Measurements from ENCODE around the gene ERCC3.
A peak's percentile ranks its signal among the peaks of the same experiment; 100 is the strongest.
"Not testable (repeated sequence)": the region's sequence is repeated elsewhere in the genome, so short reads cannot be mapped to it uniquely, and the experiment has no call there.

Gene ERCC3

DNA sequence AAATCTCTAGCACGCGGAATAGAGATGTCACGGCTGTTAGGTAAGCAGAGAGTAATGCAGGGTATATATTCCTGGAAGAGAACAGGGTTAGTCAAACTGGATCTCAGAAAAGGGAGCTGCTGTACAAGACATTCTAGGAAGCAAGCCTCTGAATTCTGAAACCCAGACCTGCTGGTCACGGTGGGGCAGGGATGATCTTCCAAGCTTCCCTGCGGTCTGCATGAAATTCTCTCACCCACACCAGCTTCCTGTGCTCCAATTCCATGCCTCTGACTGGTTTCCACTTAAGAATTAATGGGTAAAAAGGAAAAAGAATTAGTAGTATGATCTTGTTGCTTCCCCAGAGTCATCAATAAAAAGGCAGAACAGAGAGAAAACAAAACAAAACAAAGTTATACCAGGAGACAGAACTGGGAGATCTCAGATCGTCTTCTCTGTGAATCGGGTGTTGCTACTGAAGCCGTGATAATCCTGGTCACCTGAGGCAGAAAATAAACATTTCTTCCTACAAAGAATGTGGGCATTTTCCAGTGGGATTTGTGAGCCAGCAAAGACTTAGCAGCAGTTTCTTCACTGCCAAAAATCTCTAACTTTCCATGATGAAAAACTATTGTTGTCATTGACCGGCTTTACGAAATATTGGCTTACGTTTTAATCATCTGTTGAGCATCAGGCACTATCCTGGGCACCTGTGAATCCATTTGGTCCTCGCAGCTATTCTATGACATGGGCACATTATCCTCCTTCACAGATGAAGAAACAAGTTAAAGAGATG, 68.6 kb downstream of the ERCC3 start:
- DNase-seq = no peak

DNA sequence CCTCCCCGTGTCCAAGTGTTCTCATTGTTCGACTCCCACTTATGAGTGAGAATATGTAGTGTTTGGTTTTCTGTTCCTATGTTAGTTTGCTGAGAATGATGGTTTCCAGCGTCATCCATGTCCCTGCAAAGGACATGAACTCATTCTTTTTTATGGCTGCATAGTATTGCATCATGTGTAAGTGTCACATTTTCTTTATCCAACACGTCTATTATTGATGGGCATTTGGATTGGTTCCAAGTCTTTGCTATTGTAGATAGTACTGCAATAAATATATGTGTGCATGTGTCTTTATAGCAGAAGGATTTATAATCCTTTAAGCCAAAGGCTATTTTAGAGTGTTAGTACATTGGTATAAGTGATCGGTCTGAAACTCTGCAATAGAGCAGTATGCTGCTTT, 69.8 kb downstream of the ERCC3 start:
- DNase-seq = not testable (repeated sequence)

GRCh38 chr2:127220768-127221527, 73.0 kb downstream of the ERCC3 start:
- DNase-seq = no peak

DNA sequence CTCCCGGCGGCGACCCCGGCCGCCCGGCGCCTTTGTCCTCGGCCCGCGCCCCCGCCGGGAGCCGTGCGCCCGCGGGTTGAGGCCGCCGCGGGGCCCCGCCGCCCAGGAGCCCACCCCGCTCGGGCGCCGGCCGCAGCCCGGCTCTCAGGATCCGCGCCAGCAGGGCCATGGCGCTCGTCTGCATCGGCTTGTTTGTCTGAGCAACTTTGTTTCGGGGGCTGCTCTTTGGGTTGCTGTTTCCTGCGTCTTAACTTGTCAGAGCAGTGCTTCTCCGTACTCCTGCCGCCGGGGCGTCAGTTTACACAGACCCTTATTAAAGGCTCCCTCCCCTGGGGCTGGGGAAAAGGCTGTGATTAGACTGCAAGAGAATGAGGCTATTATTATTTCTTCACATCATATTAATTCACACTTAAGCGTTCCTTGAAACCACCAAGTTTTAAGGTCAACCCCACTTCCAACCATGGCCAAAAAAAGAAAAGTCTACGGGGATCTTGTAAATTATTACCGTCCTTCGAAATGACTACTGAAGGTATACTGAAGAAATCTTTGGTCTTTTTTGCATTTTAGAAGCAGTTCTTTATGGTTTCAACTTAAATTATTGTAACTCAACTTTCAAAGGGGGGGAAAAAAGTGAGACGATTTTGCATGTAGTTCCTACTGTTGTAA, 73.7 kb downstream of the ERCC3 start, which contains the start of gene CYP27C1:
Gene CYP27C1 (minus strand): TSS at position 198 of the 666 bp plus-strand sequence. CDS start 29 bp downstream, at position 169.
- peak; percentile 20 for DNase-seq

DNA sequence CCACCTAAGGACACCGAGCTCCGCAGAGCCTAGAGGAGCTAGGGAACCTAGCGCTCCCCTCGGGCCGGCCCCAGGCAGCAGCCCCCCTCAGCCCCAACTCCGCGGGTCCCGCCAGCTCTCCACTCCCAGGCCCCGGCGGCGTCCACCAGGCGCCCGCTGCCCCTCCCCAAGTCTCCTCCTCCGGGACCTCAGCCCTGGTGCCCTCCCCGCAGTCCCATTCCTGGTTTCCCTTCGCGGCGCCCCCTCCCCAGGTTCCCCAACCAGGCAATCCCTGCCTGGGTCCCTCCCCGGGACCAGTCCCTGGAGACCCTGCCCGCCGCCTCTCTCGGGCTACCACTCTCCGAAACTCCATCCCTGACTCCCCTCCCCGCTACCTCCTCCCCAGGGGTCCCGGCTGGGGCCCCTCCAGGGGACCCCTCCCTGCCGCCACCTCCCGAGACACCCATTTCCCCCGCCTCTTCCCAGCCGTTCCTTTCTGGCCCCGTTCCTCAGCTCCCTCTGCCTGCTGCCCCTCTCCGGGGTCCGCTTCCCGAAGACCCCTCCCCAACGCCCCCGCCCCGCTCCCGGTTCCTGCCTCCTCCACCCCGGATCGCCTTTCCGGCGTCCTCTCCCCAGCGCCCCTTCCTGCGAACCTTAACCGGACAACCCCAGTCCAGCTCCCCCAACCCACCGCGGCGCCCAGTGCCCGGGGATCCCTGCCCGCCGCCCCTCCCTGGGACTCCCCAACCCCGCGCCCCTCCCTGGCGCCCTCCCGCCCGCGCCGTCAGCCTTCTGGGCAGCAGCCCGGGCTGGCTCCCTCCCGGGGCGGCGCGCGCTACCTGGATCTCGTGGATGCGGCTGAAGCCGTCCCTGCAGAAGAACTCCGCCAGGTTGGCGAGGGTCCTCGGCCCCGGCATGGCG, 74.5 kb downstream of the ERCC3 start:
- DNase-seq = no peak

DNA sequence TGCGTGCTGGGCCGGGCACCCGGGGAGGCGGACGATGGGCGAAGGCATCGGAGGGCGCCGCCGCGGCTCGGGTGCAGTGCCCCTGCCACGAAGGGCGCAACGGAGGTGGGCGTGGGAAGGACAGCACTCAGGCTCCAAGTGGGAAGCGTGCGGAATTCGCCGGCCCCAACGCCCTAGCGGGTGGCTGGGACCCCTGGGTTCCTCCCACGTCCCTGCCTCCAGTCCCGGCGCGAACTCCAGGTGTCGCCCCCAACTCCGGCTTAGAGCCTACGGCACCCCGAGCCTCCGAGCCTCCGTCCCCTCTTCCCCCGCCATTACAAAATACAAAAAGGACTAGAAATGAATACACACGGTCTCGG, 75.2 kb downstream of the ERCC3 start:
- DNase-seq = no peak

DNA sequence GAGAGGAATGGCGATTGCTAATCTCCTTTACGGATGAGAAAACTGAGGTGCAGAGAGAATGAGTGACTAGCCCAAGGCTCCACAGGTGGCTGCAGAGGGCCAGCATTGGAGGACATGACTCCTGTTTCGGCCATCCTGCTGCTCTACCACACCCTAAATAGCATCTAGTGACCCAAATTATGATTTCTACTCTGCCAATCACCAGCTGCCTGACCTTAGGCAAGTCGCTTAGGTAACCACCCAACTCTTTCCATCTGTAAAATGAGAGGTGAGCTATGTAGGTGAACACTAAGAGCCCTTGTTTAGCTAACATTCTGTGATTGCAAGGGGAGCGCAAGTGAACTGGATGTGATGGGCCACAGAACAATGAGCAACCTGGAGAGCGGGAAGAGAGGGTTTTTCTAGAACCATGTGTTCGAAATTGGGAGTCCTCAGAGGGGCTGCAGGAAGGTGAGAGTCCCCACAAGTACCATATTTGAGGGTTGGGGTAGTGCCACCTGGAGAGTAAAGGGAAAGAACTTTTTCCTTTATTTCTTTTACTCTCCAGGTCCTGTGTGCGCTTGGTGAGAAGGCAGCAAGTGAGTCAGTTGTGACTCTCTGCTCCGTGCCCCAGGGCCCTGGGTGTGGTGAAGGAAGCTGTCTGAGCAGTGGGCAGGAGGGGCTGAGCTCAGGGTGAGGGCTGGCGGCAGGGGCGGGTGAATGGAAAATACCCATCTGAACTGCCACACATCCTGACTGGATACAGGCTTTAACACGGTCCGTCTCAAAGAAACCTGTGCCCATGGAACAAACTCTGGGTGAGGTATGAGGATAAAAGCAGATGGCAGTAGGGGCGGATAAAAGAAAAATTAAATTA, 76.2 kb downstream of the ERCC3 start:
- no peak for DNase-seq

GRCh38 chr2:127216593-127216992, 77.4 kb downstream of the ERCC3 start:
- no peak for DNase-seq

DNA sequence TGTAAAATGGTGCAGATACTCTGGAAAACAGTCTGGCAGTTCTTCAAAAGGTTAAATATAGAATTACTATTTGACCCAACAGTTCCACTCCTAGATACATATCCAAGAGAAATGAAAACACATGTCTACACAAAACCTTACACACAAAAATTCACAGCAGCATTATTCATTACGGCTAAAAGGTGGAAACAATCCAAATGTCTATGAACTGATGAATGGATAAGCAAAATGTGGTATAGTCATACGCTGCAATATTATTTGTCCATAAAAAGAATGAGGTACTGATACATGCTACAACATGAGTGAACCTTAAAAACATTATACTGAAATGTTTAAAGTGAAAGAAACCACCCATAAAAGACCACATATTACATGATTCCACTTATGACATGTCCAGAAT, 77.8 kb downstream of the ERCC3 start:
- no peak for DNase-seq

- not testable (repeated sequence) for DNase-seq
Observed at GRCh38 chr2:127214201-127214600, 79.7 kb downstream of the ERCC3 start.

GRCh38 chr2:127208313-127208712, 85.6 kb downstream of the ERCC3 start:
- DNase-seq = no peak

All from NCI-H2227 treated with DMSO at 0.1 percent for 48 hours (cell line).